Naive thymus-derived CD8-positive, alpha-beta T cell (primary cell): ENCODE data around the gene EXOC4. TPM values are rescaled to one million over a fixed set of nuclear protein-coding genes. Genes with fewer than 3 reads are reported as not detected.

Experiments
- ATAC-seq, 2 donors: fragments of 150-1000 bp; cut with Tn5 transposase in 1 of 2; sonication (Bioruptor Pico), chemical (Tn5 transposase) in 1 of 2; 1 replicate in 1 of 2; 2 replicates in 1 of 2; pipeline ENCODE4 v1.10.0; 2021; ENCODE audit warnings: mild to moderate bottlenecking in 2 of 2, moderate library complexity in 2 of 2
- POLR2A ChIA-PET: fragments of 350-600 bp; sonication (Branson Sonifier 250); formaldehyde crosslinking; loops from one replicate; lab custom pipeline; 2021; ENCODE audit warnings: antibody characterized with exemption; lab: Charles Lee
- DNase-seq, 10 donors: peaks; one replicate each; pipeline versions ENCODE4 v3.0.0 to v3.0.0-alpha.2; 2020 to 2022
- H3K27ac Mint-ChIP-seq, 10 donors: one replicate each; pipeline ENCODE4 v1.8.0; 2020 to 2022; ENCODE audit warnings: mild to moderate bottlenecking in 10 of 10, mixed read lengths in 10 of 10, moderate library complexity in 4 of 10, inconsistent platforms in 1 of 10
- H3K27me3 Mint-ChIP-seq, 5 donors: one replicate each; pipeline ENCODE4 v1.8.0; 2021 to 2022; ENCODE audit warnings: mixed read lengths in 5 of 5
- H3K36me3 Mint-ChIP-seq, 3 donors: one replicate each; pipeline ENCODE4 v1.8.0; 2020 to 2022; ENCODE audit warnings: mixed read lengths in 3 of 3, mild to moderate bottlenecking in 2 of 3, inconsistent platforms in 1 of 3
- H3K4me1 Mint-ChIP-seq, 4 donors: one replicate each; pipeline ENCODE4 v1.8.0; 2021 to 2022; ENCODE audit warnings: mixed read lengths in 4 of 4
- H3K4me3 Mint-ChIP-seq, 10 donors: one replicate each; pipeline ENCODE4 v1.8.0; 2020 to 2022; ENCODE audit warnings: mild to moderate bottlenecking in 10 of 10, mixed read lengths in 10 of 10, moderate library complexity in 6 of 10, inconsistent platforms in 1 of 10
- H3K9me3 Mint-ChIP-seq, 9 donors: one replicate each; pipeline ENCODE4 v1.8.0; 2020 to 2022; ENCODE audit warnings: mixed read lengths in 9 of 9, mild to moderate bottlenecking in 3 of 9, inconsistent platforms in 1 of 9, moderate library complexity in 1 of 9
- polyA plus RNA-seq, 3 donors: library from polyadenylated mRNA; unstranded; fragments of 300-500 nt; fragmentation: Illumina TruSeq; gene quantifications; one replicate each; pipeline ENCODE4 v1.2.3, GENCODE V29; 2021
- total RNA-seq, 8 experiments: library from RNA in 2 of 8; stranded (reverse) in 2 of 8; gene quantifications; one replicate each; pipeline ENCODE4 v1.2.3 and lab custom pipeline; 2021 to 2026

Gene EXOC4
- total and polyA plus RNA-seq, 5 experiments from 2014 or later: 29.4 to 68.6 (median 42.4) TPM

DNA sequence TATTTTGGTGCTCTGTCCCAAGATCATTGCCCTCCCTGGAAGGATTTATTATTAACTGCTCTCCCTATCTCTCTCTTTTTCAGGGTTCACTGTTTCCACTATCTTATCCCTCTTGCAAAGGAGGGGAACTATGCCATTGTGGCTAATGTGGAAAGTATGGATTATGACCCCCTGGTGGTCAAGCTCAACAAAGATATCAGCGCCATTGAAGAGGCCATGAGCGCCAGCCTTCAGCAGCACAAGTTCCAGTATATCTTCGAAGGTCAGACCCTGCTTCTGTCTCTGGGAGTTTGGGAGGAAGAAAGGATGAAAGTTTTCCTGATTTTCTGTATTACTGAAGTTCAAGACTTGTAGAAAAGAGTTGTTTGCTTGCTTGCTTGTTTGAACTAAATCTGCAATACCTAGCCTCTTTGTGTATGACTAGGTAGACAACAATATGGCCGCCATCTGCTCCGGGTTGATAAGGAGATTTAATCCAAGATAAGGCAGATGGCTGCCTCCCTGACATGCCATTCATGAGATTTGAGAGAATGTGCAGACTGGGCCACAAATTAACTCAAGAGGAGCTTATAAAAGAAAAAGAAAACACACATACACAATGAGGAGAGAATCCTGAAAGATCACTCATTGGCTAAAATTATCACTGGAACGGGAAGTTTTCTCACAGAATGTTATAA lies 752.1 kb downstream of the EXOC4 start:
- Mint-ChIP-seq H3K27me3 (no peaks in the 10 kb centered on the region), H3K4me3 (no peak overlapping the region), H3K9me3 (no peaks in the 10 kb centered on the region), H3K4me1 (peaks cover 0 to 3% (median 0%) of the 10 kb centered on the region in 4 donors), H3K36me3 (peaks cover 18 to 63% (median 38%) of the 10 kb centered on the region in 3 donors), H3K27ac (no peak overlapping the region)
- DNase-seq (no peak), ATAC-seq (no peak)
- POLR2A ChIA-PET: interaction anchor here (0.7 kb wide), 1 partner anchor 104 kb away, joined by 3 read pairs; no protein-coding TSS in a partner anchor

DNA sequence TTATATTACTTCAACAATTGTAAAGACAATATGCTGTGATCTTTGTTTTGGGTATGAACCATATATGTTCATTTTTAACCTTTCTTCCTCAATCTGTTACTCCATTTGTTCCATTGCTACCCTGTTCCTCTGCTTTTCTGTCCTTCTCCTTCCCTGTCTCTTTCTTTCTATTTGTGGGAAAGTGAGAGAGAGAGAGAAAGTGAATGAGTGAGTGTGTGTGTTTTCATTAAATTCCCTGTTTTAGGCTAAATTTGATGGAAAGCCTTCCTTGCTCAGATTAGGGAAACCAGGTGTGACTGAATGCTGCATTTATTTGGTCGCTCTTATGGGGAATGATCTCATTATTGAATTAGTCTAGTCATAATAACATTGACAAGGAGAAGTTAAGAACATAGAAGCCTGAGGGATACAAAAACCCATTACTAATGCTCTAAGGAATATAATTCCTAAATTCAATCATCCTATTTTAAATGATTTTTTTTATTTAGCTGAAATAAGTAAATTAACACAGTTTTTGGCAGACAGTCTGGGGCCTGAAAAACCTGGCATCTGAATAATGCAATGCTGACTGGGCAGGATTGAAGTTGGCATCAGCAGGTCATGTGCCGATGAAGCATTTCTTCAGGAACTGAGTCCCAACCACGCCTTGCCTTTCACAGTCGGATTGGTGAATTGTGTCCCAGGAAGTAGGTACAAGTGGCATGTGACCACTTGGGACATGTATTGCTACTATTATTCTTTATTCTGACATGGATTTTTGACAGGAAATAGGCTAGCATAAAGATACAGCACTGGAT lies 756.6 kb downstream of the EXOC4 start:
- Mint-ChIP-seq H3K36me3 (peaks cover 32 to 71% (median 48%) of the 10 kb centered on the region in 3 donors), H3K27ac (no peak overlapping the region)
- no peak for DNase-seq

DNA sequence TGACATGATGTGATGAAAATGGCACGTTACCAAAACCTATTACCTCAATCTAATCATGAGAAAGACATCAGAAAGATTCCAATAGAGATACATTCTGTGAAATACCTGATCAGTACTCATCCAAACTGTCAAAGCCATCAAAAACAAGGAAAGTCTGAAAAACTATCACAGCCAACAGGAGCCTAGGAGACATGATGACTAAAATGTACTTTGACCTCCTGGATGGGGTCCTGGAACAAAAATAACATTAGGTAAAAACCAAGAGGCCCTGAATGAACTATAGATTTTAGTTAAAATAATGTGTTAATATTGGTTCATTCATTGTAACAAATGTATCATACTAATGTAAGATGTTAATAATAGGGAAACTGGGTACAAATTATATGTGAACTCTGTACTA lies 760.4 kb downstream of the EXOC4 start:
- H3K4me3 Mint-ChIP-seq: no peak overlapping the region
- peaks cover 0 to 8% (median 0%) of the 10 kb centered on the region in 4 donors for H3K4me1 Mint-ChIP-seq
- POLR2A ChIA-PET: no interaction called here
- no peaks in the 10 kb centered on the region for H3K9me3 Mint-ChIP-seq
- DNase-seq (no peak), ATAC-seq (no peak)
- H3K27ac Mint-ChIP-seq: no peak overlapping the region
- no peaks in the 10 kb centered on the region for H3K27me3 Mint-ChIP-seq
- peaks cover 23 to 43% (median 30%) of the 10 kb centered on the region in 3 donors for H3K36me3 Mint-ChIP-seq

More for the DNA sequence above, 756.6 kb downstream of the EXOC4 start:
- Mint-ChIP-seq H3K27me3 (no peaks in the 10 kb centered on the region), H3K9me3 (no peaks in the 10 kb centered on the region), H3K4me1 (peaks cover 0 to 8% (median 0%) of the 10 kb centered on the region in 4 donors), H3K4me3 (no peak overlapping the region)
- ATAC-seq: no peak
- POLR2A ChIA-PET: no interaction called here

DNA sequence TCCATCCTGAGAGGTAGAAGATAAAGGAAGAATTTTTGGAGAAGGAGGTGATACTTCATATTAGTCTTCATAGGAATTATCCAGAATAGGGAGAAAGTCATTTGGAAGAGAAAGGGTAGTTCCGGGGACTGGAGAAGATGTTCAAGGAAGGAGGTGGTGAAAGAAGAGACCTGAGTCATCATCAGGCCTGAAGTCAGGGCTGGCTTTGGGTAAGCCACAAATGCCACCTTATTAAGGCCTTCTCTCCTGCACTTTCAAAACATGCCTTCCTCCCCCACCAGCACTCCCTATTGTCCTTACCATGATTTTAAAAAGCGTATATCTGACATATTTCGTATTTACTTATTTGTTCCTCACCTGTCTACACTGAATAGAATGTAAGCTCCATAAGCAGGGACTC lies 762.1 kb downstream of the EXOC4 start:
- no peak for DNase-seq
- POLR2A ChIA-PET: no interaction called here
- no peaks in the 10 kb centered on the region for H3K27me3 Mint-ChIP-seq
- no peaks in the 10 kb centered on the region for H3K9me3 Mint-ChIP-seq
- peaks cover 0 to 8% (median 0%) of the 10 kb centered on the region in 4 donors for H3K4me1 Mint-ChIP-seq
- peaks cover 19 to 26% (median 19%) of the 10 kb centered on the region in 3 donors for H3K36me3 Mint-ChIP-seq
- H3K27ac Mint-ChIP-seq: no peak overlapping the region
- H3K4me3 Mint-ChIP-seq: no peak overlapping the region
- no peak for ATAC-seq

DNA sequence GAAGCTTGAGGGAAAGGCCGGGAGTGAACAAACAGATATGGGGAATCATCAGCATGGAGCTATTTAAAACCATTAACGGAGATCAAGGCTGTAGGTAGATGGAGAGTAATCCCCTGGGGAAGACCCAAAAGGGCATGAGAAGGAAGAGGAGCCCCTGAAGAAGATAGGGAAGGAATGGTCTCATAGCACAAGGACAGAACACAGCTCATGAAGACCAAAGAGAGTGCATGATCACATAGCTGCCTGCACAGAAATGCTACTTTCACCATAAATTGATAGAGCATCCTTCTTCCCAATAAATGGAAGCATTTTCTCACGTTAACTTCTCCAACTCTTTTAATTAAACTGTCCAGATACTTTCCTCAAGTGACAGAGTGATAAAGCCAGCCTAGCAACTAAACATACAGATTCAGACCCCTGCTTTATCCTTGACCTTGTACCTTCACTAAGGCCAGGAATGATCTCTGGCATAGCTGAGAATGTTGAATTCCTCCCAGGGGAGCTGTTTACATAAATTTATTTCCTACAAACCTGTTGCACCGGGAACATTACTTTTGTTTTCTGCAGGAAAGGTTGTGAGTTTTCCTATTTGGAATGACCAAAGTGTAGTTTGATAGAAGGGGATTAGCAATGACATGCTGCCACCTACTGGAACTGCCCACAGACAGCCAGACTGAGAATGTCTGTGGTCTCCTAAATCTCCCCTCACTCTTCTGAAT lies 763.5 kb downstream of the EXOC4 start:
- no peak overlapping the region for H3K27ac Mint-ChIP-seq
- POLR2A ChIA-PET: no interaction called here

DNA sequence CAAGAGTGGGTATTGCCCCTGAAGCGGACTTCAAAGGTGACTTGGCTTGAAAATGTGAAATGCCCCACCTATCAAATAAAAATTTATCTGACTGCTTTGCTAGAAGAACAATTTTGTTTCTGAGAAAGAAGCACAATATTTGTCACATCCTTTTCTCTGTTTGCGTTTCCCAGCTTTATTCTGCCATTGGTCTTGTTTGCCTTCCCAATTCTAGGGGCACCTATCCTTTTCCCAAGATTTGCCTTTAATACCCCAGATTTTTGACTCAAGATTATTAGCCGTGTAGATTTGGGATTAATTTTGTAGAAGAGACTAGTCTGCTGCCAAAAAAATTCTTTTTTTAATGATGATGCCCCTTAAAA lies 764.0 kb downstream of the EXOC4 start:
- no peaks in the 10 kb centered on the region for H3K9me3 Mint-ChIP-seq
- POLR2A ChIA-PET: no interaction called here
- peaks cover 4 to 10% (median 6%) of the 10 kb centered on the region in 3 donors for H3K36me3 Mint-ChIP-seq
- DNase-seq: no peak
- peaks cover 0 to 2% (median 0%) of the 10 kb centered on the region in 4 donors for H3K4me1 Mint-ChIP-seq
- no peaks in the 10 kb centered on the region for H3K27me3 Mint-ChIP-seq
- no peak for ATAC-seq
- H3K27ac Mint-ChIP-seq: no peak overlapping the region
- no peak overlapping the region for H3K4me3 Mint-ChIP-seq

More for the DNA sequence above, 763.5 kb downstream of the EXOC4 start:
- DNase-seq (no peak), ATAC-seq (no peak)
- Mint-ChIP-seq H3K4me3 (no peak overlapping the region), H3K4me1 (peaks cover 0 to 6% (median 0%) of the 10 kb centered on the region in 4 donors), H3K27me3 (no peaks in the 10 kb centered on the region), H3K36me3 (peaks cover 8 to 12% (median 9%) of the 10 kb centered on the region in 3 donors), H3K9me3 (no peaks in the 10 kb centered on the region)

DNA sequence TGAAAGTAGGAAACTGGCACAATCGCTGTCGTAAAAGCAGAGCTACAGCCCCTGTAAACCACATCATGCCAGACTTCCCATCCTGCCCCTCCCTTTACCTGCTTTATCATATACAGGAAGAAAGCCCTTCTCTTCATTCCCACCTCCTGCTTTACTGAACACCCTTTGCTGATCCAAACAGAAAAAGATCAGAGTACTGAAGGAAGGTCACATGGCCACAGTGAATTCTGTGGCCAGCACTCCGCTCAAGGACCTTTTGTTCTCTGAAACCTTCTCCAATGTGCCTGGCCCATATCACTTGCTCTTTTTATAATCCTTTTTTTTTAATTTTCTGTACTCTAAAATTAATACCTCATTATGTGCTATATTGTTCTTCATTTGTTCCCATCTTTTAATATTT lies 765.4 kb downstream of the EXOC4 start:
- H3K4me1 Mint-ChIP-seq: no peaks in the 10 kb centered on the region
- no peak overlapping the region for H3K4me3 Mint-ChIP-seq
- DNase-seq: no peak
- POLR2A ChIA-PET: no interaction called here
- no peaks in the 10 kb centered on the region for H3K9me3 Mint-ChIP-seq
- ATAC-seq: no peak
- H3K27me3 Mint-ChIP-seq: no peaks in the 10 kb centered on the region
- peaks cover 0 to 10% (median 2%) of the 10 kb centered on the region in 3 donors for H3K36me3 Mint-ChIP-seq
- H3K27ac Mint-ChIP-seq: no peak overlapping the region

DNA sequence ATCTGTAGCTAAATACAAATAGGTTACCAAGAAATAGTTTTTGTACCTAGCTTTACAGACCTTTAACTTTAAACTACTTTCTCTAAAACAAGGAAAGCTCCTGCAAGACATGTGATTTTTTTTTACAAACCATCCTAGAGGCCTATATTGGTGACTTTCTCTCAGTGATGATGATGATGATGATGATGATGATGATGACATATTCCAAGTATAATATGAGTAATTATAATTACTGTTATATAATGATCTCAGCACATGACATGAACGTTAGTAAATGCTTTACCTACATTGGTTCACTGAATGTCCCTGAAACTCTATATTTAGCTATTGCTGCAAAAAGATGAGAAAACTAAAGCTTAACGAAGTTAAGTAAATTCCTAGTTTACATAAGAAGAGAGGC lies 766.4 kb downstream of the EXOC4 start:
- H3K36me3 Mint-ChIP-seq: peaks cover 0 to 15% (median 6%) of the 10 kb centered on the region in 3 donors
- POLR2A ChIA-PET: no interaction called here
- no peaks in the 10 kb centered on the region for H3K9me3 Mint-ChIP-seq
- H3K27ac Mint-ChIP-seq: no peak overlapping the region
- DNase-seq (no peak), ATAC-seq (no peak)
- H3K4me3 Mint-ChIP-seq: no peak overlapping the region
- no peaks in the 10 kb centered on the region for H3K27me3 Mint-ChIP-seq
- no peaks in the 10 kb centered on the region for H3K4me1 Mint-ChIP-seq

DNA sequence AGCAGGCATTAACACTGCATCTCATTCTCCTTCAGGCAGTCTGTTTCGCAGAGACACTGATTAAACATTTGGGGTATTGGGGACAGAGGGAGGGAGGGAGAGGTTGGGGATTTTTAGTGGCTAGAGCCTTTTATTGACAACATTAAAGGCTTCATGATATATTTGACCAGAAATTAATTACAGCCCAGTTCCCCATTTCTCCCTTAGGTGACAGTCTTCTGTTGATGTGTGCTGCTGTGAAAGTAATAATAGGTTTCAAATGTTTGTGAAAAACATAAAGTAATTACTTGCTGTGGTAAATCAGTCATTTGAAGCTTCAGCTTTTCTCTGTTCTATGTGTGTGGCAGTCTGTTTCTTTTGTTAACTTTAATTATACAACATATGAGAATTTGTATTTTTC lies 769.0 kb downstream of the EXOC4 start:
- Mint-ChIP-seq H3K27ac (no peak overlapping the region), H3K4me1 (no peaks in the 10 kb centered on the region), H3K27me3 (no peaks in the 10 kb centered on the region), H3K36me3 (peaks cover 7 to 26% (median 9%) of the 10 kb centered on the region in 3 donors), H3K4me3 (no peak overlapping the region), H3K9me3 (no peaks in the 10 kb centered on the region)
- POLR2A ChIA-PET: no interaction called here
- DNase-seq (no peak), ATAC-seq (no peak)

DNA sequence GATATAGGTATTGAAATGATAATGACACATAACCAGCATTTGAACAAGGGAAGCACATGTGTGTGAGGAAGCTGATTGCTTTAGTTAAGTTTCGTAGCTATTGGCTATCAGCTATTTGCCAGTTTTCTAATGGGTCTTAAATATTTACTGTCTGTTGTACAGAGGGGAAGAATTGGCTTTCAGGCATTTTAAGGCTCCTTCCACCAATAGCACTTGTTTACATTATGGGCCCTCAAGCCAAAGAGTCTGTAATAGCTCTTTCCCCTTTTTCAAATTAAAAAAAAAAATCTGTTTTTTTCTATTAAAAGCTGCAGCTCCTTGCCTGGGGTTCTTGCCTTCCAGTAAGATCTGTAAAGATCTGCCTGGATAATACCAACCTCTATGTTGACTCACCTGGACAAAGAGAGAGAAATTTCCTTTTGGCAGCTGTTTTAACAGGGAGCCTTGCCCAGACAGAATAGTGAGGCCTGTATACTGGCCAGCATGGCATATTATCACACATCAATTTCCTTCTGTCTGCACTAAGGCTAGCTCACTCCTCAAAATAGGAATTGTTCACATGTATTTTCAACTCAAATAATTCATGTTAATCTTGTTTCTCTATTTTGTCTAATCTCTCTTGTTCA lies 769.5 kb downstream of the EXOC4 start:
- Mint-ChIP-seq H3K27ac (no peak overlapping the region), H3K4me1 (no peaks in the 10 kb centered on the region), H3K27me3 (no peaks in the 10 kb centered on the region), H3K4me3 (no peak overlapping the region), H3K9me3 (no peaks in the 10 kb centered on the region), H3K36me3 (peaks cover 7 to 29% (median 11%) of the 10 kb centered on the region in 3 donors)
- POLR2A ChIA-PET: no interaction called here
- DNase-seq (no peak), ATAC-seq (no peak)

DNA sequence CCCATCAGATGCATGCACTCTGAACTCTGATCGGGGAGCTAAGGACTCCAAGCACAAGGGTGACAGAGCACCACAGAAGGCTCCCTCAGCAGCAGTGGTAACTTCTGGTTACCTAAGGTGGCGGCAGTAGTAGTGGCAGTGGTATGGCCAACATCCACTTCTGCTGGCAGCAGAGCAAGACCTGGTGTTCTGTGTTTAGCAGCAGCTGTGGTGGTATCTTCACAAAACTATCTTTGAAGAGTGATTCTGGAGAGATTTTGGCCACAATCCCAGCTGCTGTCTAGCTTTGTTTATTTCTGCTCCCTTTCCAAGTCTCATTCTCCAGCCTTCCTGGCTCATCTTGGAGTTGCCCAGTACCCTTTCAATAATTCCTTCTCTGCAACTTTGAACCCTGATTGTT lies 771.9 kb downstream of the EXOC4 start:
- DNase-seq (no peak), ATAC-seq (no peak)
- no peaks in the 10 kb centered on the region for H3K9me3 Mint-ChIP-seq
- peaks cover 0 to 5% (median 0%) of the 10 kb centered on the region in 4 donors for H3K4me1 Mint-ChIP-seq
- POLR2A ChIA-PET: no interaction called here
- H3K27ac Mint-ChIP-seq: peak overlapping the region in 1 of 10 donors; percentile 71
- no peak overlapping the region for H3K4me3 Mint-ChIP-seq
- no peaks in the 10 kb centered on the region for H3K27me3 Mint-ChIP-seq
- peaks cover 7 to 36% (median 13%) of the 10 kb centered on the region in 3 donors for H3K36me3 Mint-ChIP-seq

DNA sequence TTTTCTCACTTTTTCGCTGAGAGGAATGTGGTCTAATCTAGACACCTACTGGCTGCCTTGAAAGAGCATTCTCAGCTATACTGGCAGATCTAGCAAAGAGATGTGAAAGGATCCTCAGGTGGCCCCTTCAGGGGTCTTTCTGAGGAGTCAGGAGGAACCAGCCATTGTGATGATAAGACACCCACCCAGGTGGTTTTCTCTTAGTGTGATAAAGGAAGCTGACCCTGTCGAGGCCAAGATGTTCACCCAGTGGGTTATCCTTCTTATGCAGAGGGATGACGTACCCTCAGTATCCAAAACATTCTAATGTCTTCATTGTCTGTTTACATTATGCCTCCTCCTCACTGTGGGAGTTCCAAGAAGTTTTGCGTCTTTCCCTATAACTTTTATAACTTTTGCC lies 776.0 kb downstream of the EXOC4 start:
- peaks cover 7 to 32% (median 10%) of the 10 kb centered on the region in 3 donors for H3K36me3 Mint-ChIP-seq
- ATAC-seq (no peak), DNase-seq (no peak)
- no peaks in the 10 kb centered on the region for H3K27me3 Mint-ChIP-seq
- peaks cover 11 to 26% (median 20%) of the 10 kb centered on the region in 4 donors for H3K4me1 Mint-ChIP-seq
- peaks cover 0 to 1% (median 0%) of the 10 kb centered on the region in 9 donors for H3K9me3 Mint-ChIP-seq
- H3K27ac Mint-ChIP-seq: no peak overlapping the region
- H3K4me3 Mint-ChIP-seq: no peak overlapping the region
- POLR2A ChIA-PET: no interaction called here
